Fibroblast of the conjunctiva (primary cell): Measurements from ENCODE around the gene CCSER1.
"Not testable (repeated sequence)": the region's sequence is repeated elsewhere in the genome, so short reads cannot be mapped to it uniquely, and the experiment has no call there.

Experiments used
- DNase-seq: peaks from one replicate; pipeline ENCODE4 v3.0.0-alpha.2; 2010; ENCODE audit warnings: low read depth

Gene CCSER1

GRCh38 chr4:90840828-90841227, 713.6 kb downstream of the CCSER1 start:
- no peak for DNase-seq

- no peak for DNase-seq
These were observed 714.5 kb downstream of the CCSER1 start for GRCh38 chr4:90841676-90842075.

- no peak for DNase-seq
These were observed 715.8 kb downstream of the CCSER1 start for GRCh38 chr4:90842960-90843359.

GRCh38 chr4:90844241-90844640, 717.0 kb downstream of the CCSER1 start:
- DNase-seq: no peak

GRCh38 chr4:90845777-90846176, 718.6 kb downstream of the CCSER1 start:
- DNase-seq: no peak

GRCh38 chr4:90852237-90852636, 725.0 kb downstream of the CCSER1 start:
- DNase-seq: no peak

GRCh38 chr4:90855111-90855510, 727.9 kb downstream of the CCSER1 start:
- no peak for DNase-seq

- no peak for DNase-seq
These were observed 730.1 kb downstream of the CCSER1 start for GRCh38 chr4:90857081-90857820.

GRCh38 chr4:90875791-90876190, 748.6 kb downstream of the CCSER1 start:
- DNase-seq: no peak

- no peak for DNase-seq
These were observed 749.1 kb downstream of the CCSER1 start for GRCh38 chr4:90876296-90876695.

- DNase-seq: no peak
These were observed 756.3 kb downstream of the CCSER1 start for GRCh38 chr4:90883519-90883918.

GRCh38 chr4:90888571-90888970, 761.4 kb downstream of the CCSER1 start:
- DNase-seq: peak; percentile 16

GRCh38 chr4:90889171-90889570, 762.0 kb downstream of the CCSER1 start:
- no peak for DNase-seq

- not testable (repeated sequence) for DNase-seq
These were observed 776.2 kb downstream of the CCSER1 start for GRCh38 chr4:90903413-90903812.

- no peak for DNase-seq
These were observed 776.8 kb downstream of the CCSER1 start for GRCh38 chr4:90904021-90904420.

GRCh38 chr4:90906239-90906638, 779.0 kb downstream of the CCSER1 start:
- DNase-seq: no peak

GRCh38 chr4:90911724-90912434, 784.7 kb downstream of the CCSER1 start:
- DNase-seq: not testable (repeated sequence)

- no peak for DNase-seq
These were observed 795.0 kb downstream of the CCSER1 start for GRCh38 chr4:90922174-90922573.

- no peak for DNase-seq
These were observed 799.8 kb downstream of the CCSER1 start for GRCh38 chr4:90926957-90927356.

GRCh38 chr4:90943311-90943710, 816.1 kb downstream of the CCSER1 start:
- DNase-seq: no peak

- no peak for DNase-seq
These were observed 819.8 kb downstream of the CCSER1 start for GRCh38 chr4:90946945-90947344.

- DNase-seq: no peak
These were observed 823.2 kb downstream of the CCSER1 start for GRCh38 chr4:90950385-90950841.

- no peak for DNase-seq
These were observed 823.8 kb downstream of the CCSER1 start for GRCh38 chr4:90951037-90951436.
